DND-41 (cell line): ENCODE results near the gene FAM98B.

Source experiments
- CTCF ChIP-seq: IDR thresholded peaks from 2 replicates; pipeline ENCODE4 v1.5.1; 2012; ENCODE audit warnings: borderline replicate concordance, low read length, moderate library complexity, mild to moderate bottlenecking; ENCODE audit not compliant: poor library complexity, severe bottlenecking; ENCODE audit errors: extremely low read depth
- EZH2 ChIP-seq: IDR thresholded peaks from 3 replicates; pipeline ENCODE4 v1.6.1; 2012; ENCODE audit warnings: borderline replicate concordance, low read depth, mild to moderate bottlenecking, moderate library complexity, low read length, inconsistent platforms; ENCODE audit not compliant: severe bottlenecking

- no peak for TF ChIP-seq CTCF
- TF ChIP-seq EZH2: no peak
Observed at GRCh38 chr15:38430106-38430760, 23.7 kb upstream of the FAM98B start.
